Liver (tissue), 9 donors: ENCODE results near the gene TBC1D5. TPM values are rescaled to one million over a fixed set of nuclear protein-coding genes. Genes with fewer than 3 reads are reported as not detected.

Source experiments
- DNase-seq: peaks from one replicate; pipeline ENCODE4 v3.0.0-alpha.2; 2017; ENCODE audit warnings: low spot score
- H3K27ac ChIP-seq, 2 donors: one replicate each; pipeline ENCODE4 v1.7.0; 2013; ENCODE audit warnings: inconsistent platforms in 2 of 2, low read length in 2 of 2, control low read depth in 1 of 2, low read depth in 1 of 2, mild to moderate bottlenecking in 1 of 2
- H3K27me3 ChIP-seq, 4 donors: one replicate each; pipeline versions ENCODE4 v1.6.1 to v1.7.0; 2013; ENCODE audit warnings: low read length in 3 of 4, inconsistent platforms in 1 of 4, mild to moderate bottlenecking in 1 of 4, moderate library complexity in 1 of 4; ENCODE audit not compliant: control insufficient read depth in 4 of 4, insufficient read depth in 4 of 4
- H3K36me3 ChIP-seq, 4 donors: one replicate each; pipeline versions ENCODE4 v1.6.1 to v1.7.0; 2013; ENCODE audit warnings: low read length in 3 of 4, mild to moderate bottlenecking in 3 of 4, low read depth in 1 of 4, moderate library complexity in 1 of 4; ENCODE audit not compliant: control insufficient read depth in 4 of 4, insufficient read depth in 3 of 4
- H3K4me1 ChIP-seq, 4 donors: one replicate each; pipeline versions ENCODE4 v1.6.1 to v1.7.0; 2013; ENCODE audit warnings: low read length in 3 of 4, mild to moderate bottlenecking in 3 of 4, moderate library complexity in 1 of 4; ENCODE audit not compliant: control insufficient read depth in 4 of 4, insufficient read depth in 4 of 4
- H3K4me3 ChIP-seq, 3 donors: one replicate each; pipeline versions ENCODE4 v1.6.1 to v1.7.0; 2013; ENCODE audit warnings: low read length in 3 of 3, control low read depth in 1 of 3, low read depth in 1 of 3, mild to moderate bottlenecking in 1 of 3
- H3K9ac ChIP-seq, 2 donors: one replicate each; pipeline ENCODE4 v1.7.0; 2013; ENCODE audit warnings: low read length in 2 of 2, mild to moderate bottlenecking in 2 of 2, moderate library complexity in 2 of 2, control low read depth in 1 of 2, low read depth in 1 of 2
- H3K9me3 ChIP-seq, 4 donors: one replicate each; pipeline versions ENCODE4 v1.6.1 to v1.7.0; 2013; ENCODE audit warnings: low read length in 3 of 4; ENCODE audit not compliant: control insufficient read depth in 4 of 4
- EGR1 ChIP-seq, 2 donors: IDR thresholded peaks; 2 replicates each; pipeline ENCODE4 v1.6.1; 2016 to 2018; ENCODE audit warnings: antibody characterized with exemption in 2 of 2, low read depth in 2 of 2
- FOXA1 ChIP-seq: IDR thresholded peaks from 2 replicates; pipeline ENCODE4 v1.6.1; 2016; ENCODE audit warnings: antibody characterized with exemption
- FOXA2 ChIP-seq: IDR thresholded peaks from 2 replicates; pipeline ENCODE4 v1.6.1; 2016; ENCODE audit warnings: antibody characterized with exemption
- GABPA ChIP-seq, 2 donors: IDR thresholded peaks in 1 of 2; conservative IDR thresholded peaks in 1 of 2; 2 replicates each; pipeline ENCODE4 v1.6.1; 2016; ENCODE audit warnings: antibody characterized with exemption in 2 of 2, mild to moderate bottlenecking in 1 of 2, moderate library complexity in 1 of 2
- HNF4A ChIP-seq, 2 donors: conservative IDR thresholded peaks; 2 replicates each; pipeline ENCODE4 v1.6.1; 2016; ENCODE audit warnings: antibody characterized with exemption in 2 of 2, mild to moderate bottlenecking in 2 of 2
- HNF4G ChIP-seq: IDR thresholded peaks from 2 replicates; pipeline ENCODE4 v1.6.1; 2016; ENCODE audit warnings: antibody characterized with exemption
- JUND ChIP-seq, 2 donors: IDR thresholded peaks; 2 replicates each; pipeline ENCODE4 v1.6.1; 2016; ENCODE audit warnings: antibody characterized with exemption in 2 of 2
- NR2F2 ChIP-seq: IDR thresholded peaks from 2 replicates; pipeline ENCODE4 v1.6.1; 2016; ENCODE audit warnings: antibody characterized with exemption
- RAD21 ChIP-seq, 2 donors: IDR thresholded peaks; 2 replicates each; pipeline ENCODE4 v1.6.1; 2016; ENCODE audit warnings: antibody characterized with exemption in 2 of 2, mild to moderate bottlenecking in 2 of 2
- RXRA ChIP-seq, 2 donors: IDR thresholded peaks; 2 replicates each; pipeline ENCODE4 v1.6.1; 2017 to 2018; ENCODE audit warnings: antibody characterized with exemption in 2 of 2, mild to moderate bottlenecking in 1 of 2
- SP1 ChIP-seq: IDR thresholded peaks from 2 replicates; pipeline ENCODE4 v1.6.1; 2018; ENCODE audit warnings: antibody characterized with exemption, mild to moderate bottlenecking
- TAF1 ChIP-seq: conservative IDR thresholded peaks from 2 replicates; pipeline ENCODE4 v1.6.1; 2016; ENCODE audit warnings: antibody characterized with exemption, mild to moderate bottlenecking
- YY1 ChIP-seq: IDR thresholded peaks from 2 replicates; pipeline ENCODE4 v1.6.1; 2016; ENCODE audit warnings: antibody characterized with exemption, mild to moderate bottlenecking
- polyA plus RNA-seq, 2 donors: library from polyadenylated mRNA; stranded (reverse) in 1 of 2; unstranded in 1 of 2; fragments of 200-250 nt in 1 of 2; fragments of >200 nt in 1 of 2; fragmentation: Nextera tagmentation in 1 of 2; extraction: Ambion mirVana in 1 of 2; gene quantifications; one replicate each; pipeline versions ENCODE4 v1.2.1 to v1.2.3, GENCODE V29; 2013 to 2015
- total RNA-seq, 2 donors: library from RNA; depleted of rRNA; stranded (reverse); fragments of >200 nt; gene quantifications; one replicate each; pipeline ENCODE4 v1.2.3, GENCODE V29; 2014
- TF ChIP-seq, protein P1 (sequence below): IDR thresholded peaks from 2 replicates; pipeline ENCODE4 v1.6.1; 2016; ENCODE audit warnings: antibody characterized with exemption
- TF ChIP-seq, protein P2 (sequence below): fragments of 150-350 bp; IDR thresholded peaks from 2 replicates; pipeline ENCODE4 v1.5.1; 2017; ENCODE audit warnings: improper control_type of control experiment, low read depth, low read length; ENCODE audit not compliant: missing input control
- TF ChIP-seq, protein P3 (sequence below): IDR thresholded peaks from 2 replicates; pipeline ENCODE4 v1.6.1; 2016; ENCODE audit warnings: antibody characterized with exemption
- TF ChIP-seq, protein P4 (sequence below): IDR thresholded peaks from 2 replicates; pipeline ENCODE4 v1.6.1; 2016; ENCODE audit warnings: antibody characterized with exemption, mild to moderate bottlenecking
- donor health status: healthy.
- donor health status: healthy.
- donor health status: healthy.
- donor health status: healthy.
- donor health status: healthy.

Gene TBC1D5
- total and polyA plus RNA-seq, 4 donors = 9.1 to 45.6 (median 25.6) TPM

DNA sequence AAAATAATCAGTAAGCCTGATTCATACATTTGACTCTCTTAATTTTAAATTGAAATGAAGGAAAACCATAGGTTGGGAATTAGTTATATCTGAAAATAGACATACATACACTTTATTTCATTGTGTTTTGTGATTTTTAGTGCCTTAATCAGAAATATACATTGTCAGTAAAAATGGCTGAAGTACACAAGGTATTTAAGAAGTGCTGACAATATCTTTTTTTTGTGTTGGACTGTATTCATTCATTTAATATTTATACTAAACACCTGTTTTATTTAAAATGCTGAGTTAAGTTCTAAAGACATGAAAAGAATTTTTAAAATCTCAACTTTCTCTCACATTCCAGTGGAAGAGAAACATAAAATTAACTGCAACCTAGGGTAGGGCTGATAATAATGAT lies 444.4 kb downstream of the TBC1D5 start:
- DNase-seq = no peak
- Histone ChIP-seq H3K9me3 (no peaks in the 10 kb centered on the region), H3K4me1 (no peaks in the 10 kb centered on the region), H3K9ac (no peak overlapping the region), H3K36me3 (peaks cover 0 to 2% (median 0%) of the 10 kb centered on the region in 4 donors), H3K4me3 (no peak overlapping the region), H3K27ac (no peak overlapping the region), H3K27me3 (no peaks in the 10 kb centered on the region)
- TF ChIP-seq GABPA (IDR thresholded peaks at IDR 0.05 in 1 of 2, conservative IDR thresholded peaks at IDR 0.05 in 1 of 2) = no peak
- TF ChIP-seq RAD21 (IDR thresholded peaks at IDR 0.05) = no peak
- TF ChIP-seq HNF4A (conservative IDR thresholded peaks at IDR 0.05) = no peak
- TF ChIP-seq FOXA2 = no peak
- TF ChIP-seq, protein P1, sequence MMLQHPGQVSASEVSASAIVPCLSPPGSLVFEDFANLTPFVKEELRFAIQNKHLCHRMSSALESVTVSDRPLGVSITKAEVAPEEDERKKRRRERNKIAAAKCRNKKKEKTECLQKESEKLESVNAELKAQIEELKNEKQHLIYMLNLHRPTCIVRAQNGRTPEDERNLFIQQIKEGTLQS = no peak
- no peak for TF ChIP-seq YY1
- no peak for TF ChIP-seq HNF4G
- no peak for TF ChIP-seq FOXA1
- TF ChIP-seq, protein P2, sequence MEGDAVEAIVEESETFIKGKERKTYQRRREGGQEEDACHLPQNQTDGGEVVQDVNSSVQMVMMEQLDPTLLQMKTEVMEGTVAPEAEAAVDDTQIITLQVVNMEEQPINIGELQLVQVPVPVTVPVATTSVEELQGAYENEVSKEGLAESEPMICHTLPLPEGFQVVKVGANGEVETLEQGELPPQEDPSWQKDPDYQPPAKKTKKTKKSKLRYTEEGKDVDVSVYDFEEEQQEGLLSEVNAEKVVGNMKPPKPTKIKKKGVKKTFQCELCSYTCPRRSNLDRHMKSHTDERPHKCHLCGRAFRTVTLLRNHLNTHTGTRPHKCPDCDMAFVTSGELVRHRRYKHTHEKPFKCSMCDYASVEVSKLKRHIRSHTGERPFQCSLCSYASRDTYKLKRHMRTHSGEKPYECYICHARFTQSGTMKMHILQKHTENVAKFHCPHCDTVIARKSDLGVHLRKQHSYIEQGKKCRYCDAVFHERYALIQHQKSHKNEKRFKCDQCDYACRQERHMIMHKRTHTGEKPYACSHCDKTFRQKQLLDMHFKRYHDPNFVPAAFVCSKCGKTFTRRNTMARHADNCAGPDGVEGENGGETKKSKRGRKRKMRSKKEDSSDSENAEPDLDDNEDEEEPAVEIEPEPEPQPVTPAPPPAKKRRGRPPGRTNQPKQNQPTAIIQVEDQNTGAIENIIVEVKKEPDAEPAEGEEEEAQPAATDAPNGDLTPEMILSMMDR = no peak
- TF ChIP-seq EGR1 (IDR thresholded peaks at IDR 0.05; ENCODE audit: low read depth in 2 of 2) = no peak
- no peak for TF ChIP-seq SP1
- no peak for TF ChIP-seq TAF1
- TF ChIP-seq, protein P3, sequence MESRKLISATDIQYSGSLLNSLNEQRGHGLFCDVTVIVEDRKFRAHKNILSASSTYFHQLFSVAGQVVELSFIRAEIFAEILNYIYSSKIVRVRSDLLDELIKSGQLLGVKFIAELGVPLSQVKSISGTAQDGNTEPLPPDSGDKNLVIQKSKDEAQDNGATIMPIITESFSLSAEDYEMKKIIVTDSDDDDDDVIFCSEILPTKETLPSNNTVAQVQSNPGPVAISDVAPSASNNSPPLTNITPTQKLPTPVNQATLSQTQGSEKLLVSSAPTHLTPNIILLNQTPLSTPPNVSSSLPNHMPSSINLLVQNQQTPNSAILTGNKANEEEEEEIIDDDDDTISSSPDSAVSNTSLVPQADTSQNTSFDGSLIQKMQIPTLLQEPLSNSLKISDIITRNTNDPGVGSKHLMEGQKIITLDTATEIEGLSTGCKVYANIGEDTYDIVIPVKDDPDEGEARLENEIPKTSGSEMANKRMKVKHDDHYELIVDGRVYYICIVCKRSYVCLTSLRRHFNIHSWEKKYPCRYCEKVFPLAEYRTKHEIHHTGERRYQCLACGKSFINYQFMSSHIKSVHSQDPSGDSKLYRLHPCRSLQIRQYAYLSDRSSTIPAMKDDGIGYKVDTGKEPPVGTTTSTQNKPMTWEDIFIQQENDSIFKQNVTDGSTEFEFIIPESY = no peak
- no peak for TF ChIP-seq RXRA (IDR thresholded peaks at IDR 0.05)
- TF ChIP-seq NR2F2 = no peak
- TF ChIP-seq, protein P4, sequence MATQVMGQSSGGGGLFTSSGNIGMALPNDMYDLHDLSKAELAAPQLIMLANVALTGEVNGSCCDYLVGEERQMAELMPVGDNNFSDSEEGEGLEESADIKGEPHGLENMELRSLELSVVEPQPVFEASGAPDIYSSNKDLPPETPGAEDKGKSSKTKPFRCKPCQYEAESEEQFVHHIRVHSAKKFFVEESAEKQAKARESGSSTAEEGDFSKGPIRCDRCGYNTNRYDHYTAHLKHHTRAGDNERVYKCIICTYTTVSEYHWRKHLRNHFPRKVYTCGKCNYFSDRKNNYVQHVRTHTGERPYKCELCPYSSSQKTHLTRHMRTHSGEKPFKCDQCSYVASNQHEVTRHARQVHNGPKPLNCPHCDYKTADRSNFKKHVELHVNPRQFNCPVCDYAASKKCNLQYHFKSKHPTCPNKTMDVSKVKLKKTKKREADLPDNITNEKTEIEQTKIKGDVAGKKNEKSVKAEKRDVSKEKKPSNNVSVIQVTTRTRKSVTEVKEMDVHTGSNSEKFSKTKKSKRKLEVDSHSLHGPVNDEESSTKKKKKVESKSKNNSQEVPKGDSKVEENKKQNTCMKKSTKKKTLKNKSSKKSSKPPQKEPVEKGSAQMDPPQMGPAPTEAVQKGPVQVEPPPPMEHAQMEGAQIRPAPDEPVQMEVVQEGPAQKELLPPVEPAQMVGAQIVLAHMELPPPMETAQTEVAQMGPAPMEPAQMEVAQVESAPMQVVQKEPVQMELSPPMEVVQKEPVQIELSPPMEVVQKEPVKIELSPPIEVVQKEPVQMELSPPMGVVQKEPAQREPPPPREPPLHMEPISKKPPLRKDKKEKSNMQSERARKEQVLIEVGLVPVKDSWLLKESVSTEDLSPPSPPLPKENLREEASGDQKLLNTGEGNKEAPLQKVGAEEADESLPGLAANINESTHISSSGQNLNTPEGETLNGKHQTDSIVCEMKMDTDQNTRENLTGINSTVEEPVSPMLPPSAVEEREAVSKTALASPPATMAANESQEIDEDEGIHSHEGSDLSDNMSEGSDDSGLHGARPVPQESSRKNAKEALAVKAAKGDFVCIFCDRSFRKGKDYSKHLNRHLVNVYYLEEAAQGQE = no peak
- no peak for TF ChIP-seq JUND (IDR thresholded peaks at IDR 0.05)

DNA sequence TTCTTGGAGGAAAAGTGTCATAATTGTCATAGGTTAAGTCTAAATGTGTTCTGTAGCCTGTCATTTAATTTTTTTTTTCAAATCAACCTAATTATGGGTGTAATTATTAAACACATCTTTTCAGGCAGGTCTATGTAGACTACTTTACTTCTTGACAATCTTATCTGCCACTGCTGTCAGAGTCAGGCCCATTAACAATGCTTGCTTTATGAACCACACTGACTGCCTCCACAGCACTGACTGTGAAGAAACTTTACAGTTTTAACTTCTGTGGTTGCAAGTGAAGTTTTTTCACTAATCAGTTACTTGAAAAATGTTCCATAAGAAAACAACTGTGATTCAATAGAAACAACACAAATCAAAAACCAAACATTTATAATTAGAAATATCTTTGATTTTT lies 449.9 kb downstream of the TBC1D5 start:
- H3K4me1 ChIP-seq = no peaks in the 10 kb centered on the region
- no peak overlapping the region for H3K9ac ChIP-seq
- H3K9me3 ChIP-seq = no peaks in the 10 kb centered on the region
- no peak overlapping the region for H3K27ac ChIP-seq
- peaks cover 0 to 1% (median 0%) of the 10 kb centered on the region in 4 donors for H3K36me3 ChIP-seq
- no peak for DNase-seq
- no peaks in the 10 kb centered on the region for H3K27me3 ChIP-seq
- no peak overlapping the region for H3K4me3 ChIP-seq
- no peak for TF ChIP-seq HNF4A (conservative IDR thresholded peaks at IDR 0.05)
- no peak for TF ChIP-seq SP1
- TF ChIP-seq JUND (IDR thresholded peaks at IDR 0.05) = no peak
- no peak for TF ChIP-seq FOXA2
- TF ChIP-seq HNF4G = no peak
- TF ChIP-seq YY1 = no peak
- TF ChIP-seq EGR1 (IDR thresholded peaks at IDR 0.05; ENCODE audit: low read depth in 2 of 2) = no peak
- no peak for TF ChIP-seq RXRA (IDR thresholded peaks at IDR 0.05)
- TF ChIP-seq RAD21 (IDR thresholded peaks at IDR 0.05) = no peak
- no peak for TF ChIP-seq GABPA (IDR thresholded peaks at IDR 0.05 in 1 of 2, conservative IDR thresholded peaks at IDR 0.05 in 1 of 2)
- TF ChIP-seq, protein P3 = no peak
- TF ChIP-seq, protein P4 = no peak
- TF ChIP-seq, protein P1 = no peak
- TF ChIP-seq FOXA1 = no peak
